ENCODE results near the gene TGM1. TPM values are rescaled to one million over a fixed set of nuclear protein-coding genes. Genes with fewer than 3 reads are reported as not detected.
A peak's percentile ranks its signal among the peaks of the same experiment; 100 is the strongest.
"Not testable (repeated sequence)": the region's sequence is repeated elsewhere in the genome, so short reads cannot be mapped to it uniquely, and the experiment has no call there.

The TGM1 gene
- polyA plus RNA-seq, 3 donors: 2.5 to 4.6 (median 3.3) TPM

DNA sequence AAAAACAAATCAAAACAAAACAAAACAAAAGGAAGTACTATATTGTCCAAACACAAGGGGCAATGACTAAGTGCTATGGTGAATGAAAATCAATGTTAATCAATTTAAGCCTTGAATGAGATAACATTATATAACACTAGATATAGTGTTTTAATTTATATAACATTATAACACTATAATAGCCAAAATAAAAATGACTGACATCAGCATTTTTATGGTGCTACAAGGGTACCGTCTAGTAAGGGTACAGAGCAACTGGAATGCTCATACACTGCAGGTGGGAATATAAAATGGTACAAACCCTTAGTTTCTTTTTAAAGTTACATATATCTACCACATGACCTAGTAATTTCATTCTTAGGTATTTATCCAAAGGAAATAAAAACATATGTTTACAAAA is 36.5 kb downstream of the TGM1 start:
- 74 to 80% (median 76%) methylated on average over 1 of the region's 1 CpG for WGBS, 3 donors
- H3K27ac ChIP-seq (ENCODE audit: low read depth, low read length): no peak overlapping the region

DNA sequence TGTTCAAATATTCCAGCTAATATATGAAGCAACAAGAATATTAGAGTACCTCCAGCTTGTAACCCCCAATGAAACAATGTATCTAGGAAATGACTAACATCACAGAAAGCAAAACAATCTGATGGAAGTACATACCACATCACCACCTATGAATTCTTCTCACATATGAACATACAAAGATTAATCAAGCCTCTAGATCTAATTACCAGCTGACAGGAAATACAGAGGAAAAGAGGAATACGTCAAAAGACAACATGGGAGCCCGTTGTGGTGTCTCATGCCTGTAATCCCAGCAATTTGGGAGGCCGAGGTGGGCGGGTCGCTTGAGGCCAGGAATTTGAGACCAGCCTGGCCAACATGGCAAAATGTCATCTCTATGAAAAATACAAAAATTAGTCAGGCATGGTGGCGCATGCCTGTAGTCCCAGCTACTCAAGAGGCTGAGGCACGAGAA is 38.3 kb downstream of the TGM1 start:
- WGBS, 3 donors: 72 to 94% (median 80%) methylated on average over 7 of the region's 7 CpGs
- H3K27ac ChIP-seq (ENCODE audit: low read depth, low read length): no peak overlapping the region

DNA sequence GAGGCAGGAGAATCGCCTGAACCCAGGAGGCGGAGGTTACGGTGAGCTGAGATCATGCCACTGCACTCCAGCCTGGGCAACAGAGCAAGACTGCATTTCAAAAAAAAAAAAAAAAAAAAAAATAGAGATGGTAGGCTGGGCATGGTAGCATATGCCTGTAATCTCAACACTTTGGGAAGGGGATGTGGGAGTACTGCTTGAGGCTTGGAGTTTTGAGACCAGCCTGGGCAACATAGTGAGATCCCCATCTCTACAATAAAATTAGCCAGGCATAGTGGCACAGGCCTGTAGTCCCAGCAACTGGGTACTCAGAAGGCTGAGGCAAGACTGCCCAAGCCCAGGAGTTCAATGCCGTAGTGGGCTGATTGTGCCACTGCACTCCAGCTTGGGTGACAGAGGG is 40.0 kb downstream of the TGM1 start:
- H3K27ac ChIP-seq (ENCODE audit: low read depth, low read length): not testable (repeated sequence)
- WGBS, 3 donors: 92 to 96% (median 96%) methylated on average over 4 of the region's 4 CpGs

GRCh38 chr14:24219521-24219920 is 43.5 kb downstream of the TGM1 start:
- no peak overlapping the region for H3K27ac ChIP-seq (ENCODE audit: low read depth, low read length)
- WGBS, 3 donors: 45 to 63% (median 50%) methylated on average over 3 of the region's 3 CpGs

GRCh38 chr14:24219080-24219479 is 43.9 kb downstream of the TGM1 start:
- WGBS, 3 donors: 80 to 92% (median 91%) methylated on average over 4 of the region's 4 CpGs
- H3K27ac ChIP-seq (ENCODE audit: low read depth, low read length): no peak overlapping the region

GRCh38 chr14:24216876-24217275 is 46.1 kb downstream of the TGM1 start:
- not testable (repeated sequence) for H3K27ac ChIP-seq (ENCODE audit: low read depth, low read length)
- 90 to 93% (median 93%) methylated on average over 1 of the region's 1 CpG for WGBS, 3 donors

DNA sequence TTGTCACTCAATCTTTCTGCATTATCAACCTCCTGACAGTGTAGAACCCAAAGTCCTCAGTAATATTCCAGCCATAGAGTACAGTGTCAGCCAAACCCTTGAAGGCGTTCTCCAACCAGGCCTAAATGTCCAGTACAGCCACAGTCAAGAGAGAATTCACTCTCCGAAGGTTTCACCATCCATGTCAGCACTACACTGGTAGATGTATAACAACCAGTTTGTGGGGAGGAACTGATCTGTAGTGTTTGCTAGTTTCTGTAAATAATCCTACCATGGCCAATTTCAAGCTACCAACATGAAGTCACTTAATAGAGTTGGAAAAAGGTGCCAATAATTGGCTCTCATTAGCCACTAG is 46.7 kb downstream of the TGM1 start:
- no peak overlapping the region for H3K27ac ChIP-seq (ENCODE audit: low read depth, low read length)
- WGBS, 3 donors: 79 to 89% (median 88%) methylated on average over 2 of the region's 2 CpGs

DNA sequence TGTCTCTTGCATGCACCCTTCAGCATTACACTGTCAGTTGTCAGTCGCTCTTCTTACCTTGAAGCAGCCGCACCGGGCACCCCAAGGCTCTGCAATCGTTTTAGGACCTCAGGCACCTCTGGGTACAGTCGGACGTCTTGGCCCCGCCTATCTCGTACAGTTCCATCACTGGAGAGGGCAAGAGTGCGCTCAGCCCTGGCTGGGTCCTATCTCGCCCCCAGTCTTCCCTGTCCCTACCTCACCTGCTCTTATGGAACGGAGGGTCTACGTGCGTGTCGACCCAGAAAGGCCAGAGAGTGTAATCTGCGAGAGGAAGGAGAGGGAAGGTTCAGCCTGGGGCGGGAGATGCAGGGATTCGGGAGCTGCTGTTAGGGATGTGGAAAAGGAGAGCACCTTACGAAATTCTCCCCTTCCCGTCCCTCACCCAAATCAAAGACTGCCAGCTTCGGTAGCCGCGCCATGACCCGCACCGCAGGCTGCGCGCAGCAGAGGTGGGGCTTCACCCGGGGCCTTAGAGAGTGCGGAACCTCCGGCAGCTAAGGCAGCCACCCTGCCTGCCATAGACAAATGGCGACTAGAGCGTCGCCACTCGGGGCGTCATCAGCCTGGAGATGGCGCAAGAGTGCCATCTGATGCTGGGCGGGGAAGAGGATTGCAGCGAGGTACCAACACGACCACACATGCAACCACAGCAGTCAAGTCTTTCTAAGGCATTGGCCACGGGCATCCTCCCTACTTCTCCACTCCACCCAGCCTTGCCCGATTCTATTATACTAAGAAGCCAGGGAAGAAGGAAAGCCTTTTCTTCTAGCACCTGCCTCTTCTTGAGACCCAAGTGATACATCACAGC is 47.3 kb downstream of the TGM1 start, which contains the start of gene MDP1:
Gene MDP1 (minus strand): TSS at position 572 of the 850 bp plus-strand sequence. CDS start 111 bp downstream, at position 461.
- 0 to 1% (median 0%) methylated on average over 40 of the region's 40 CpGs for WGBS, 3 donors
- H3K27ac ChIP-seq (ENCODE audit: low read depth, low read length): peak within 1 kb of the TSS; percentile 87

- WGBS, 3 donors: 91 to 96% (median 92%) methylated on average over 7 of the region's 7 CpGs
Measured at GRCh38 chr14:24213866-24214662, 48.9 kb downstream of the TGM1 start.

GRCh38 chr14:24212924-24213865 is 49.8 kb downstream of the TGM1 start, which contains the start of gene CHMP4A:
TSS of gene CHMP4A (minus strand) at chr14:24213488. CDS start at chr14:24213439, 49 bp downstream.
- WGBS, 3 donors: 0 to 1% (median 1%) methylated on average over 51 to 53 of the region's 53 CpGs
- peak within 1 kb of the TSS; percentile 80 for H3K27ac ChIP-seq (ENCODE audit: low read depth, low read length)

More at GRCh38 chr14:24213866-24214662, 48.9 kb downstream of the TGM1 start:
- no peak overlapping the region for H3K27ac ChIP-seq (ENCODE audit: low read depth, low read length)

- WGBS, 3 donors: 88 to 95% (median 91%) methylated on average over 6 of the region's 6 CpGs
- H3K27ac ChIP-seq (ENCODE audit: low read depth, low read length): no peak overlapping the region
Measured at GRCh38 chr14:24211311-24211710, 51.7 kb downstream of the TGM1 start.

DNA sequence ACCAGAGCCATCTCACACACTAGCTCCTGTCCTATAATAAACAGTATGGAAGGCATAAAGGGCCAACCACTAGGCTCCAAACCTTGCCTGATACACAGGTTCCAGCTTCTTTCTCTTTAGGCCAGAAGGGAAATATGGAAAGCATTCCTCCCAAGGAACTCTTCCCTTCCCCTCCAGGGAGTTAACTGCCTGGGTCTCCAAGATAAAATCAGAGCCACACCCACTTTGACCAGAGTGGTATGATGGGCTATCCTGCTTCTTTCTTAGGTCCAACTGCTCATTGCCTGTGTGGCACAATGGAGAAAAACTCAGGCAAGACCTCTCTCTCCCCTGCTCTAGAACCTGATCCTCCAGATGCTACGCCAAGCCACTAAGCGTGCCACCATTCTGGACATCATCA is 55.4 kb downstream of the TGM1 start:
- WGBS, 3 donors: 99 to 100% (median 100%) methylated on average over 2 of the region's 2 CpGs
- H3K27ac ChIP-seq (ENCODE audit: low read depth, low read length): no peak overlapping the region

- H3K27ac ChIP-seq (ENCODE audit: low read depth, low read length): no peak overlapping the region
- WGBS, 3 donors: 94 to 97% (median 95%) methylated on average over 5 of the region's 5 CpGs
Measured at GRCh38 chr14:24207104-24207551, 55.8 kb downstream of the TGM1 start.

- 91 to 98% (median 94%) methylated on average over 11 of the region's 11 CpGs for WGBS, 3 donors
- no peak overlapping the region for H3K27ac ChIP-seq (ENCODE audit: low read depth, low read length)
Measured at GRCh38 chr14:24206260-24207103, 56.5 kb downstream of the TGM1 start.

GRCh38 chr14:24204163-24205146 is 58.5 kb downstream of the TGM1 start:
- no peak overlapping the region for H3K27ac ChIP-seq (ENCODE audit: low read depth, low read length)
- 89 to 95% (median 95%) methylated on average over 7 of the region's 7 CpGs for WGBS, 3 donors

DNA sequence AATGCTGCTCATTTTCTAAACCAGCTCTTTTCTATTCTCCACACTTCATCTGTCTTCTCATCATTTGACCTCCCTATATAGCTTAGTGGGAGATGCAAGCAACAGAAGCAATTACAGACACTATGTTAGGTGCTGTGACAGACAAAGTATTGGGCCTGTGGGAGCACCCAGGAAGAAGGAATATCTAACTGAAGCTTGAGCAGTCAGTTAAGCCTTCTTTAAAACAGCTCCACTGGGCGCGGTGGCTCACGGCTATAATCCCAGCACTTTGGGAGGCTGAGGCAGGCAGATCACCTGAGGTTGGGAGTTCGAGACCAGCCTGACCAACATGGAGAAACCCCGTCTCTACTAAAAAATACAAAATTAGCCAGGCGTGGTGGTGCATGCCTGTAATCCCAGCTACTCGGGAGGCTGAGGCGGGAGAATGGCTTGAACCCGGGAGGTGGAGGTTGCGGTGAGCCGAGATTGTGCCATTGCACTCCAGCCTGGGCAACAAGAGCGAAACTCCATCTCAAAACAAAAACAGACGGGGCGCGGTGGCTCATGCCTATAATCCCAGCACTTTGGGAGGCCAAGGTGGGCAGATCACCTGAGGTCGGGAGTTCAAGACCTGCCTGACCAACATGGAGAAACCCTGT is 59.6 kb downstream of the TGM1 start:
- 92 to 100% (median 98%) methylated on average over 14 to 16 of the region's 16 CpGs for WGBS, 3 donors
- not testable (repeated sequence) for H3K27ac ChIP-seq (ENCODE audit: low read depth, low read length)

Measured in adipose tissue (tissue), 3 donors.